Fibroblast of skin of scalp (primary cell): ENCODE results near the gene SDF4.

Experiments used
- DNase-seq: peaks from one replicate; pipeline ENCODE4 v3.0.0-alpha.2; 2013

Gene SDF4

DNA sequence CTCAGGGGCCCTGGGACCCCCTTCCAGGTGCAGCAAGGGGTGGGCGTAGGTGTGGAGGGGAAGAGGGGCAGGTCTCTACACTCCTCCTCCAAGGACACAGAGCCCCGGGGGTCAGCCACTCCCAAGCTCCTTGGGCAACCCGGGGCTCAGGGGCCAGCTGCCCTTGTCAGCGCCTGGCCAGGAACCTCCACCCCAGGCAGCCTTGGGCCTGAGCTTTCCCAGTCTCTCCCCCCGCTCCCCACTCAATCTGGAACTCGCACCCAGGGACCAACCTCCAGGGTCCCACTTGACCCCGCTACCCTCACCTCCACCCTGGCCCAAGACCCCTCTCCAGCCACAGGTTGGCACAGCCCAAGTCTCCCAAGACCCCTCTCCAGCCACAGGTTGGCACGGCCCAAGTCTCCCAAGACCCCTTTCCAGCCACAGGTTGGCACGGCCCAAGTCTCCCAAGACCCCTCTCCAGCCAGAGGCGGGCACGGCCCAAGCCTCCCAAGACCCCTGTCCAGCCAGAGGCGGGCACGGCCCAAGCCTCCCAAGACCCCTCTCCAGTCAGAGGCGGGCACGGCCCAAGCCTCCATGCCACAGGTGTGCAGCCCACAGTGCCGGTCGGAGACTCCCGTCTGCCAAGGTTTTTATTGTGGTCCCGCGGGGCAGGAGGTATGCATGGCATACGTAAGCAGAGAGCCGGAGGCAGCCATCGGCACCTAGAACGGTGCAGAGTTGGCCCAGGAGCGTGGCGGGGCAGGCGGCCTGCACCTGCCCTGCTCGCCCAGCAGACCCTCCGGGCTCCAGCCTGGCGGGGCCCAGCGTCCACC lies 20.9 kb downstream of the SDF4 start:
- no peak for DNase-seq

DNA sequence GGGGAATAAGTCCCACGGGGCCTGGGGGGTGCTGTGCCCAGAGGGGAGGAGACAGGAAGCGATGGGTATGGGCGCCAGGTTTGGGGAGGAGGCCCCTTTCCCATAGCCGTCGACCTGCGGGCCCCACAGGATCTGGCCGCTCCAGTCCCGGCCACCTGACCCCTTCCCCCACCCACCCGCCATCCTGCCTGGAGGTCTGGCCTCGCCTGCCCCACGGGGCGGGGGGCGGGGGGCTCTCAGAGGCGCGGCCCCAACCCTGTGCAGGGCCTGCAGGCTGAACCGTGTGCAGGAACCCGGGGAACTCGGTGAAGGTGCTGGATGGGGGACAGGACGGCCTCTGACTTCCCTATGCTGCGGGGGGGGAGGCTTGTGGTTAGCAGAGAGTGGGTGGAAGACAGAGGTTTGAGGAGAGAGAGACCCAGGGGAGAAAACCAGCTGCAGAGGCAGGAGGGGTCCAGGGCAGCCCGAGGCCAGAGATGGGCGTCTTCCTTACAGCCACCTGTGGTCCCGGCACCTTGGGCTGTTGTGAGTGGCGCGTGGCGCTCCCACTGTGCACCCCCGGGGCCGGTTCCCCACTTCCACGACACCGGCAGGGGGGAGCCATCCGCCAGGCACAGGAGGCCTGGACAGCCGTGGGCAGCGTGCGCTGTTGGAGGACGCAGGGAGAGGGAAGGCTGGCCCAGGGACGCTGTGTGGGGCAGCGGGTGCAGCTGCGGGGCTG lies 22.9 kb downstream of the SDF4 start:
- DNase-seq: peak; percentile 19

DNA sequence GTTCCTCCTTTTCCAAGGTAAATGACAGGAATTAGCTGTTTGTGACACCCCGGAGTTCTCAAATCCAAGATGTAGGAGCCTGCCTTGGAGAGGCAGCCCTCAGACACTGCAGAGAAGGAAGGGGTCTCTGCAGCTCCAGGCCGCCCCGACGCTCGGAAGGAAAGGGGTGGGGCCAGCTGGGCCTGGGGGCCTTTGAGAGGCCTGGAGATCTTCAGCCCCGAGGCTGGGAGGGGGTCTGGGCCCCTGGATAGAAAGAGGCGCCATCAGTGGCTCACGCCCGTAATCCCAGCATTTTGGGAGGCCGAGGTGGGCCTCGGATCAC lies 24.3 kb downstream of the SDF4 start:
- DNase-seq: no peak

DNA sequence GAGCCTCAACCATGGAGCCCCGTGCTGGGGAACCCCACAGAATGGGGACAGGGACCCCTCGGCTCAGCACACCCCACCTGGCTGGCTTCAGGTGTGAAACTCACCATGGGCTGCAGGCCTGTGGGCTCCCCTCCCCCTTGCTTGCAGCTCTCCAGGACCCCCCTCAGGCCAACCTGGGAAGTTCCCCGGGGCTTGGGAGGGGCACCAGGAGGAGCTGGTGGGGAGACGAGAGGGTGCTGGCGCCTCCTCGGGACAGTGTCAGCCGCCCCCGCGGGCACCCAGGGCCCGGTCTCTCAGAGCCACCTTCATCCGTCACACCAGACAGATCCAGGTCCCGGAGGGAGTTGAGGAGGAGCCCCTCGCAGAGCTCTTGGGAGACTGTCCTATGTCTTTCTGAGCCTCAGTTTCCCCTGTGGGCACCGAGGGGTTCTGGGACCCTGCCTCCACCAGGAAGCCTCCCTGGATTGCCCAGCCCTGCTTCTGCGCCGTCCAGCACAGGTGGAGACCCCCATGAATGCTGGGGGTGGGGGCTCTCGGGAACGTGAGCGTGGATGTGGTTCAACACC lies 24.8 kb downstream of the SDF4 start:
- no peak for DNase-seq

DNA sequence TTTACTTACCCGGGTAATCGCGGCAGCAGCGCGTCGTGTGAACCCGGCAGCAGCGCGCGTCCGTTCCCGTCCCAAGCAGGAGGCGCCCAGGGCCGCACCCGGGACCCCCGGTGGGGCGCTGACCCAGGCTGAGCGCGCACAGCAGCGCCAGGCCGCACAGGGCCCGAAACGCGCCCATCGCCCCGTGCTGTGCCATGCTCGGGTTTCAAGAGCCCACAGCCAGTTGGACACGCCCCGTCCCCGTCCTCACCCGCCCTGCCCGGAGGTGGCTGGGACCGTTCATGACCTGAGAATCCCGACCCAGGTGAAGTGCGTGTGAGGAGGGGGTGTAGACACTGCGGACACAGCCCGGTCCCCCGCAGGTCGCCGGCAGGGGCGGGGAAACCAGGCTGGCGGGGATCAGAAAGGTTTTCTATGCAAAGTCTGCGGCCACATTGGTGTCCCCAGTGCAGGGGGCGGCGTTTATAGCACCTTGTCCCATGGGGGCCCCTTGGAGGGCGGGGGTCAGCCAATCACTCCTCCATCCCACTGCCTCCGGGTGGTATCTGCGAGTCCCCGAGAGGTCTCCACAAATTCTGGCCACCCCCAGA lies 25.3 kb downstream of the SDF4 start, which contains the start of gene TNFRSF18:
Gene TNFRSF18 (minus strand): TSS at position 217 of the 590 bp plus-strand sequence. CDS start 21 bp downstream, at position 196.
- no peak for DNase-seq

DNA sequence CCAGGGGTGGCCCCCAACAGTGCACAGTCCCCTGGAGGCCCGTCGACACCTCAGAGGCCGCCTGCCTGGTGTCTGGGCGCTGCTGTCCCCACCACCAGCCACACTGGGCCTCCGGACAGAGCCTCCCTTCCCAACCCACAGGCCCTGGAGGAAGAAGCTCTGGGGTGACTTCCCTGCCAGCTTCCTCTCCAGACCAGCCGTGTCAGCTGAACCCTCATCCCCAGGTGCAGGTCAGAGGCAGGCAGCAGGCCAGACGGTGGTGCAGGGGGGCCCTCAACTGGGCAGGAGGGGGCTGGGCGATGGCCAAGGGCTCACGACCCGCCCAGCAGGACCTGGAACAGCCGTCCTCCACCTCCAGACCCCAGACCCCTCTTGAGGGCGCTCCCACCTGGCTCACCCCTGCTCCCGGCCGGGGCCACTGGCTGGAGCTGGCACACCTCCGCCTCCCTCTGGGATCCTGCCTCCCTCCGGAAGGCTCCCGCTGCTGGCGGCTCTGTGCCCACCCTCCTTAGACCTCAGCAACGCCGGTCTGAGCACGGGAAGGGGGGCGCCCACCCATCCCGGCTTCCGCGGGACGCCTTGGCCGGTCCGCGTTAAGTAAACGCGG lies 25.9 kb downstream of the SDF4 start:
- DNase-seq: no peak

DNA sequence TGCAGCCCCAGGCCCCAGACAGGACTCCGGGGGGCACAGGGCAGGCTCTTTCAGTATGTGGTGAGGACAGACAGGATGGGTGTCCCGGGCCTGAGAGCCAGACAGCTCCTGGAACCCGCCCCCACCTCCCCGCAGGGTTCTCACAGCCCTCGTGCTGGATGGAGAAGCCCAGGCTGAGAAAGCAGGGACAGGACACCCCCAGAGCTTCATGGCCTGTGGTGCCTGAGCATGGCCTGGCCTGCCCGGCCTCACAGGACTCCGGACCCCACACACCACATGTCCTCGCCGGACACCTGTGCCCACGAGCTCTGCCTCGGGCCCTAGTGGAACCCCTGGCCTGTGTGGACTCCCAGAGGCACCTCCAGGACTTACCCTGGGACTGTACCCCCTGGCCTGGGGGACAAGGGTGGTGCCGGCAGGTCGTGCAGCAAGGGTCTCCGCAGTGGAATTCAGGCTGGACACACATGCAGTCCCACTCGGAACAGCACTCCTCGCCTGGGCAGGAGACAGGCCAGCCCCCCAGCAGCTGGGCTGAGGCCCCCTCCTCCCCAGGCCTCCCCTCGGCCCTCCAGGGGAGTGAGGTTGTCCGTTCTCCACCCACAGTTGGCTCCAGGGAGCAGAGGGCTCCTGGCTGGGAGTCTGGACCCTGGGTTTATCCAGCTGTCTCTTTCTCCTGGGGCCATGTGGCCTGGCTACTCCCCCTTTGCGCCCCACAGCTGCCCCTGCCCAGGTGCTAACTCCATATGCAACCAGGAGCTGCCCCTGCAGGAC lies 26.6 kb downstream of the SDF4 start:
- no peak for DNase-seq

DNA sequence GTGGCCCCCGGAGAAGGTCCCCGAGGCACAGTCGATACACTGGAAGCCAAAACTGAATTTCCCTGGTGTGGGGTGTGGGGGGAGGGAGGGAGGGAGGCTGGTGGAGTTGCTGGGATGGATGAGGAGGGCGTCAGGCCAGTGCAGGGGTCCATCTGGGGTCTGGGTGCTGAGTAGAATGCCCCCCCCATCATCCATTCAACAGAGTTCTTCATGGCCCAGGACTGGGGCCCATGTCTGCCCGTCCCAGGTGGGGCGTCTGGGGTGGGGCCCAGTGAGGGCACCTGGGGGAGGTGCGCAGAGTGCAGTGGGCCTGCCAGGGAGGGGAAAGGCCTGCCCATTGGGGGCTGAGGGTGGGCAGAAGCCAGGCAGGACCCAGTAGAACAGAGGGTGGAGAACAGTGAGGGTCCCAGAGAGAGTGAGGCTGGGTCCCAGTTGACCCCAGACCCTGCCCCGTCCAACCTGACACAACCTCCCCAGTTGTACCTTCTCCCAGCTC lies 27.3 kb downstream of the SDF4 start:
- DNase-seq: no peak

DNA sequence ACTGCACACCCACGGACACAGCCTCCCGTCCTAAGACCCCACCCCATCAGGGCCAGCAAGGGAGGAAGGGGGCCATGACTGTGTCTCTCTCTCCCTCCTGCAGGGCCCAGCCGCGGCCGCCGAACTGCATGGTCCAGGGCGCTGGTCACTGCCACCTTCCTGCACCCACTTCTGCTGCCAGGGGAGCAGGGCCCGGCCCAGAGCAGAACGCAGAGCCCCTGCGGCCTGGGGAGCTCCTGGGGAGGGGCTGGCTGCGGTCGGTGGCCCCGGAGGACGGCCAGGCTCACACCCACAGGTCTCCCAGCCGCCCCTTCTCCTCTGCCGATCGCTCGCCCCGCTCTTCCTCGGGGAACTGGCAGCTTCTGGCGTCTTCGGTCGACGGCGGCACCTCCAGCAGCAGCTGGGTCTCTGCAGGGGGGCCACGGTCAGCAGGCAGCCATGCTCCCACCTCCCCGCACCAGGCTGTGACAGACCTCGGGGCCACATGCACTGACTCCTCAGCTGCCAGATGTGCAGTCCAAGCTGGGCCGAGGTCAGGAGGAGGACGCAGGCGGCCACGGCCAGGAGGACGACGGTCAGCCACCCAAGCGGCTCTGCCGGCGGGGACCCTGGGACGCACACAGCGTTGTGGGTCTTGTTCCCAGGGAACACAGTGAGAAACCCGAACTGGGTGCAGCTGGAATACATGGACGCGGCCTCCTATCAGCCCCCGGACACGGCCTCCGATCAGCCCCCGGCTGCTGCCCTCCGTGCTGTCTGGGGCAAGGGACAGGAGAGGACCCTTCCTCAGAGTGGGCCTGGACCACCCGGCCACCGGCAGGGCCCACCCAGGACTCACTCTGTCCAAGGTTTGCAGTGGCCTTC lies 28.0 kb downstream of the SDF4 start:
- no peak for DNase-seq

DNA sequence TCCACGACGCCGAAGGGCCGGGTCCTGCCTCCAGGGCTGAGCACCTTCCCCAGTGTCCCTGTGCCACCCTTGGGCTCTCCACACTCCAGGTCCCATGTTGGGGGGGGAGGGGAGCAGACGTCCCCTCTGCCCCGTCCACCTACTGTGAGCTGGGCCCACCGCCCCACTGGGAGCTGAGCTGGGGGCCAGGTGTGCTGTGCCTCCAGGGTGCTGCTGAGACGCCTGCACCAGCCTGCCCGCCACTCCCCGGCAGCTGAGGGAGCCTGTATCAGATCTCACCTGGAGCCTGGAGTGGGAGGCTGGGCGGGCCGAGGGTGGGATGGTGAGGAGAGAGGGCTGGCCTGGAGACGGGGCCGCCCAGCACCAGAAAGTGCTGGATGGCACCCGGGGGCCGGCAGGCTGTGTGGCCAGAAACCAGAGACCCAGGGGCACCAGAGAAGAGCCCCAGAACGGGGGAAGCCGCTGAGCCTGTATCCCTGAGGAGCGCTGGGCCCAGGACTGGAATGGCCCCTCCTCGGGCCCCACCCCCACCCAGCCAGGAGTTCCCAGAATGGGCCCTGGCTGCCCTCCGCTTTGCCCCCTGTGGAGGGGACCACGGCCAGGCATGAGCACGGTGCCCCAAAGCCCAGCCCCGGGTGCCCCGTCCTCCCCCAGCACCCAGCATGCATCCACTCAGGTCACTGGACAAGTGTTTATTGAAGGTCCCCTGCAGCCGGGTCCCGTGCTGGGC lies 28.8 kb downstream of the SDF4 start:
- DNase-seq: no peak

DNA sequence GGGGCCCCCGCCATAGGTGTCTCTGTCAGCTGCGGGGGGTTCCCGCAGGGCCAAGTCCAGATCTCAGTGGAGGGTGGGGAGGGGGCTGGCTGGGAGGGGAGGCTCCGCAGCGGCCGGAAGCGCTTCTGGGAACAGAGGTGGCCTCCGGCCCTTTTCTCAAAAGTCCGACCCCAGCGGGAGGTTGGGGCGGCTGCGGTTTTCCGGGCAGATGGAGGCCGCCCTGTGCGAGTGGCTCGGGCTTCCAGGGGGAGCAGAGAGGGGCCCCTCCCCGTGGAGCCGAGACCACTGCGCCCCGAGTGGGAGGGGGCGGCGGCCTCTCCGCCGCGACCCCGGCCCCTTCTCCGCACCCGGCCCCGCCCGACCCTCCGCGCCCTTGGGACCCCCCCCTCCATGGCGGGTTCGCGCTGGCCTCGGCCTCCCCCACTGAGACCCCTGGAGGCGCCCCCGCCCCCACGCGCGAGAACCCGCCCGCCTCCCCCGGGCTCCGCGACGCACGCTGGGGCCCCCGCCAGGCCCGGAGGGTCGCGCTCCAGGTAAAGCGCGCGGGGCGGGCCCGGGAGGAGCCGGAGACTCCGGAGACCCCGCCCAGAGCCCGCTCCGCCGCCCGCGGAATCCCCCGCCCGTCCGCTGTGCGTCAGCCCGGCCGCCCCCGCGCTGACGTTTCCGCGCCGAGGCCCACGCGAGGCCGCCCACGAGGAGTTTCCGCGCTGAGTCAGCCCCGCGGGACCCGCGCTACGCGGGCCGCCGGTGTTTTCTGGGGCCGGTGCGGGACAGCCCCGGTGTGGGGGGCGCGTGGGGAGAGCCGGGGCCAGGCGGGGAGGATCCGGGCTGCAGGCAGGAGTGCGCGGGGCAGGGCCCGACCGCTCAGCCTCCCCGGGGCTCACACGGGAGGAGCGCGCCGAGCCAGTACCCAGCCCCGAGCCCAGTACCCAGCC lies 30.7 kb downstream of the SDF4 start:
- DNase-seq: peak; percentile 18

DNA sequence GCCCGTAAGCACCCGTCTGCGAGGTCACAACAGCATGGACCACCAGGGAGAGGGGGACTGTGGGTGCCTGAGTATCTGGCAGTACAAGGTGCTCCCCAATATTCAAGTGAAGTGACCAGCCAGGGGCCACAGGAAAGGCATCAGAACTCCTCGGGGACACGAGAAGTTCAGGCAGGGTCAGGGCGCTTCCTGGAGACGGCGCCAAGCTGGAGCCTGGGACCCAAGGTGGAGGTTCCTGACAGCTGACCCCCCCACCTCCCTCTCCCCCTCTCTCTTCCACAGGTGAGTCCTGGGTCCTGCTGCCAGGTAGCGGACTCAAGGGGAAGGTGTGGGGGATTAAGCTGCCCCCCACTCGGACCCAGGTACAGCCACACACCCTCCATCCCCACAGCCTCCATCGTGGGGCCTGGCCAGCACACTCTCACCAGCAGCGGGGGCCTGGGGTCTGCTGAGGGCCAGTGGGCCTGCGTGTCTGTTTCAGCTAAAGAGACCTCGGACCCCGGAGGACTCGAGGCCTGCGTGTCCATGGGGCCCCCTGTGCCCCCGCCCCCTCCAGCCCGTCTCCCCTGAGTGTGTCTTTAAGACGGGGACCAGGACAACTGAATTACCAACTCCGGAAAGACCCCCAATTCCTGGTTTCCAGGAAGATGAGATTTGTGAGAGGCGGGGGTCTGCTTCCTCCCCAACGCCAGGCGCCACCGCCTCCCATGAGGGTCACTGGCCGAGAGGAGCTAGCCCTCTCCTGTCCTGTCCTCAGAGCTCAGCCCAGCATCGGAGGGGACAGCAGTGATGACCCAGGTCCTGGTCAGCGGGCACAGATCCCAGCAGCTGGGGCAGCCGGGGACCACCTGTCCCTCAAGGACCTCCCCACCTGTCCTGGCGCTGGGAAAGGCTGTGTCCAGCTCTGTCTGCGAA lies 31.6 kb downstream of the SDF4 start:
- DNase-seq: no peak

DNA sequence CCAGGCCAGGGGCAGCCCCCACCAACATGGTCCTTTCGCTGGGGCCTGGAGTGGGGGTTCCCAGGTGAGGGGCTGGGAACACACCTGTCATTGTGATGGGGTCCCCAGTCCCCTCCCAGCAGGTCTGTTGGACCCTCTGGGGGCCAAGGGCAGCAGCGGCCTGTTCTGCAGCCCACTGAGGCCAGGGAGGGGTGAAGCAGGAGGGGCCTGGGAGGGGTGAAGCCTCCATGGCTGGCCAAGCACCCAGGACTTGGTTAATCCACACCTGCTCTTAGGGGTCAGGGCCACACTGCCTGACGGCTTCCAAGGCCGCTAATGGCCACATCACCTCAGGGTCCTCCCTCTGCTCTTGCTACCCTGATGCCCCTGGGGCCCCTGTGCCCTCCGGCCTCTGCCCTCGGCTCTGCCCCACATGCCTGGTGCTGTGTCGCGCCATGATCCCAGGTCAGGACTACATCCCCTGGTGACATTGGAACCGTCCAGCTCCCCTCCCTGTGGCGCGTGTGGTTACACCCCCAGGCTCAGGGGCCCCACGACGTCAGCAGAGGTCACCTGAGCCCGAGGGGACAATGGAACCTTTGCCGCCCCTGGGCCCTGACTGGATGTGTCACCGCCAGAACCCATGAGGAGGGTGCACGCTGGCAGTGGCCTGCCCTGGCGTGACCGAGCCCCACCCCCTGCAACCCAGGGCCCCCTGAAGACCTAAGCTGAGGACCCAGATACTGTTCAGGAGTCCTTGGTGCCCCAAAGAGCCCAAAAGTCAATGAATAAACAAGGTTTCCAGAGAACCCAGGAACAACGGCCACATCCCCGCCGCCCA lies 32.5 kb downstream of the SDF4 start:
- DNase-seq: no peak

DNA sequence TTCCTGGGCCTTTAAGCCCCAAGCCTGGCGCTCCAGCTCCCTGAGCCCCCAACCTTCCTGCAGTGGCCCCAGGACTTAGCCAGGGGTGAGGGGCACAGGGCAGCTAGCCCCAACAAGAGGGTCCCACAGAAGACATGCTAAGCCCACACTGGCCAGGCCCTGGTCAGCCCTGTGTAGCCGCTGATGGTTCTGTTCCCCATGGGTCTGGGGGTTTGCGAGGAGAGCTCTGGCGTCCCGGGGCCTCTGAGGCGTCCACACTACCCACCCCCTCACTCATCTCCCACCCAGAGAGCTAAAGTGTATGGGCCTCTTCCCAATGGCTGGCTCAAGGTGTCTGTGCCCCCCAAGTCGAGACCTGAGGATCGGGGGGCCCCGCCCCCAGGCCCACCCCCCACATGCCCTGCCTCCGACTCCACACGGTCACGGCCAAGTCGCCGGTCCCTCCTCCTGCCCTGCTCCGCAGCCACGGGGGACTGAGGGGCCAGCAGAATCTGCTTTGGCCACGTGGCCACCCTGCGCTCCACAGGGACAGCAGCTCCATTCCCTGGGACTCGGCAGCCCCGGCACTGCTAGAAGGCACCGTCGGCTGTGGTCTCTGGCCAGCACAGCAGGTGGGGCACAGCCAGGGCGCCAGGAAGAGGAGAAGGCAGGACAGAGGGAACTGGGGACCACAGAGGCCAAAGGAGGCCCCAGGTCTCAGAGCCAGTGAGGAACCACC lies 33.2 kb downstream of the SDF4 start:
- no peak for DNase-seq

DNA sequence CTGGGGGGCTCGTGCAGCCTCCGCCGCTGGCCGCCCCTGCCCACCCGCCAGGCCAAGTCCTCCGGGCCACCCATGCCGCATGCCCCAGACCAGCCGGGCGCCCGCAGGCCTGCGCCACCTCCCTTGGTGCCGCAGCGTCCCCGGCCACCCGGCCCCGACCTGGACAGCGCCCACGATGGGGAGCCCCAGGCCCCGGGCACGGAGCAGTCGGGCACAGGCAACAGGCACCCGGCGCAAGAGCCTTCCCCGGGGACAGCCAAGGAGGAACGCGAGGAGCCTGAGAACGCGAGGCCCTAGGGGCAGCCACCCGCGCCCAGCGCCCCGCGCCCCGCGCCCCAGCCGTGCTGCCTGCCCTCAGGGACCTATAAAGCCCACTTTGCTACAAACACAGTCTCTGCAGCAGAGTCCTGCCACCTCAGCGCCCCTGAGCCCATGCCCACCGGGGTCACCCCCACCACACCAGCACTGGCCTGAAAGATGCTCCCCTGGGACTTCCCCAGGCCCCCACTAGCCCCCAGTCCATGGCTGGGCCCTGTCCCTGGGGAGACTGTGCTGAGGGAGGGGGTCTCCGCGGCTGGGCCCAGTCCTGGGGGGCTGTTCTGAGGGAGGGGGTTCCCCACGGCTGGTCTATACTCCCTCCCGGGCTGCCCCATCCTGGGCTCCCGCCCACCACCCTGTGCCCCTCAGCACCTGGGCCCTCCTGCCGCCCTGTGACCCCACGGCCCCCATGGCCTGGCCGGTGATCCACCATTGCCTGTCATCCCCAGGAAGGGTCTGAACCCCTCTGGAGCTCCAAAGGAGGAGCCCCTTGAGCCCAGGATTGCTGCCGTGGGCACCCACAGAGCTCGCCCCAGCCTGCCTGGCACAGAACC lies 34.0 kb downstream of the SDF4 start:
- no peak for DNase-seq

DNA sequence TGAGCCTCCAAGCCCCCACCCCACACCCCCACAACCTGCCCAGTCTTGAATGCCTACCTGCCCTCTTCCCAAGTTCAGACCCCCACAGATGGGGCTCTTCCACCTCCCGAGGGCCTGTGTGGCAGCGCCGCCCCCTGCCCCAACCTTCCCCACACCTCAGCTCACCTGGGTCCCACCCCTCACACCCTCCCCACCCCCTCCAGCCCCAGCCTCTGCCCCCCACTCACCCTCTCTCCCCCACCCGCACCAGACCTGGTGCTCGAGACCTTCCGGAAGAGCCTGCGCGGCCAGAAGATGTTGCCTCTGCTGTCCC lies 34.7 kb downstream of the SDF4 start:
- no peak for DNase-seq
